ENCODE results near the gene SIRT3.
"Not testable (repeated sequence)": the region's sequence is repeated elsewhere in the genome, so short reads cannot be mapped to it uniquely, and the experiment has no call there.

The SIRT3 gene

GRCh38 chr11:240315-240714 is 4.2 kb upstream of the SIRT3 start:
- DNase-seq (ENCODE audit: low read depth), result no peak

- not testable (repeated sequence) for DNase-seq (ENCODE audit: low read depth)
Observed at GRCh38 chr11:238346-238745, 2.2 kb upstream of the SIRT3 start.

GRCh38 chr11:236774-237767 is 929 bp upstream of the SIRT3 start, which contains the start of gene PSMD13:
PSMD13 (plus strand) TSS chr11:236976; CDS start chr11:237050, 74 bp downstream.
- DNase-seq (ENCODE audit: low read depth), result peak; percentile 81

GRCh38 chr11:235609-235996 is 539 bp downstream of the SIRT3 start:
- peak; percentile 71 for DNase-seq (ENCODE audit: low read depth)

DNA sequence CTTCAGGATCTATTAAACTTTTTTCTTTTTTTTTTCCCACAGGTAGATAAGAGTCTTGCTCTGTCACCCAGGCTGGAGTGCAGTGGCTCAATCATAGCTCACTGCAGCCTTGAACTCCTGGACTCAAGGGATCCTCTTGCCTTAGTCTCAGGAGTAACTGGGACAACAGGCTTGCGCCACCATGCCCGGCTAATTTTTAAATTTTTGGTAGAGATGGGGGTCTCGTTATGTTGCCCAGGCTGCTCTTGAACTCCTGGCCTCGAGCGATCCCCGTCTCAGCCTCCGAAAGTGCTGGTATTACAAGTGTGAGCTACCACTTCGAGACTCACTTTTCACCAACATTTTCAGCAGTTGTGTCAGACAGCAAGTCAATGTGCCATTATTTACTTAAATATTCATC is 962 bp downstream of the SIRT3 start:
- no peak for DNase-seq (ENCODE audit: low read depth)

- DNase-seq (ENCODE audit: low read depth), result no peak
Observed at GRCh38 chr11:232783-233565, 3.2 kb downstream of the SIRT3 start.

GRCh38 chr11:230431-230830 is 5.7 kb downstream of the SIRT3 start:
- DNase-seq (ENCODE audit: low read depth), result no peak

DNA sequence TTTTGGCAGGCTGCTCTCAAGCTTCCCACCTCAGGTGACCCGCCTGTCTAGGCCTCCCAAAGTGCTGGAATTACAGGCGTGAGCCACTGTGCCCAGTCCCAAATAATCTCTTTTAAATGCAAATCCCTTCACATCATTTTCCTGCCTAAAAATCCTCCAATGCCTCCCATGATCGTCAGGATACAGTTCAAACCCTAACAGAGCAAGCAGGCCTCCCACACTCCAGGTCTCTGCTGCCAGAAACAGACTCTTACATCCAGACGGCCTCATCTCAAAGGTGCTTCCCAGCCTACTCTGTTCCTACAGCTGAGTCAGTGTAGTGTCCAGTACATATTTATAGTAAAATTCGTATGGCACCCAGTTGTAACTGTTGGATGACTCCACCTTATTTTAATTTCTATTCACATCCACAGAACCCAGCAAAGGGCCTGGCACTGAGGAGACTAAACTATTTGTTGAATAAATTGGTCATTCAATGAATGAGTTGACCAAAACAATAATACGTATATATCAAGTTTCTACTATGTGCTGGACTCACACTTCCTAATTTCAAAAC is 8.2 kb downstream of the SIRT3 start:
- no peak for DNase-seq (ENCODE audit: low read depth)

GRCh38 chr11:225734-226453 is 10.2 kb downstream of the SIRT3 start:
- DNase-seq (ENCODE audit: low read depth), result no peak

- no peak for DNase-seq (ENCODE audit: low read depth)
Observed at GRCh38 chr11:224424-224823, 11.7 kb downstream of the SIRT3 start.

- DNase-seq (ENCODE audit: low read depth), result no peak
Observed at GRCh38 chr11:223884-224283, 12.3 kb downstream of the SIRT3 start.

- DNase-seq (ENCODE audit: low read depth), result no peak
Observed at GRCh38 chr11:223026-223789, 12.9 kb downstream of the SIRT3 start.

DNA sequence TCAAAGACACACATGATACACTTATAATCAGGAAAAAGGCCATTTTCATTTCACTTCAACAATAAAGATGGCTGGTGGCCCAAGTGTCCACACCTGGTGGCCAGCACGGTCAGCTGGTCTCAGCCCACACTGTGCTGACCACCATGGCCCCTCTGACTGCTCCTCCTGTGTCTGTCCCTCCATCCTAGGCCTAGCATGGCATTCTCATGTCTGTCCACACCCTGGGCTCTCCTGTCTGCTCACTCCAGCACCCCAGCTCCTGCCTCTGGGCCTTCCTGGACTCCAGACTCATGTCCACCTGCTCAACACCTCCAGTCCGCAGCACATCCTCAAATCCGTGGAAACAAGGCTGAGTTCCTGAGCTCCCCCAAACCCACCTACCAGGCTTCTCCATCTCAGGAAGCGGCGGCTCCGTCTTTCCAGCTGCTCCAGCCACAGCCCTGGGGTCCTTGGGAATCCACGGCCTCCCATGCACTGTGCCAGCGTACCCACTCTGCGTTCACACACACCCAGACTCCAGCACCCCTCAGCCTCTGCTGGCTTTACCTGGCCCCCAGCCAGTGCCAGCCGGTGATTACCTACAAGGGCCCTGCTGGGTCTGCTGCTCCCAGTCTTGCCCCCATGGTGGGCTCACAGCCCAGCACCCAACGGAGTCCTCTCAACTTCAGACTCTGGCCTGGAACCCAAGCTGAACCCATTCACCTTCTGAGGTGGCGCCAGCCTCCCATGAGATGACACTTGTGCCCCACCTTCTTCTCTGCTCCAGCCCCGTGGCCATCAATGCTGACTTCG is 13.9 kb downstream of the SIRT3 start:
- DNase-seq (ENCODE audit: low read depth), result no peak

DNA sequence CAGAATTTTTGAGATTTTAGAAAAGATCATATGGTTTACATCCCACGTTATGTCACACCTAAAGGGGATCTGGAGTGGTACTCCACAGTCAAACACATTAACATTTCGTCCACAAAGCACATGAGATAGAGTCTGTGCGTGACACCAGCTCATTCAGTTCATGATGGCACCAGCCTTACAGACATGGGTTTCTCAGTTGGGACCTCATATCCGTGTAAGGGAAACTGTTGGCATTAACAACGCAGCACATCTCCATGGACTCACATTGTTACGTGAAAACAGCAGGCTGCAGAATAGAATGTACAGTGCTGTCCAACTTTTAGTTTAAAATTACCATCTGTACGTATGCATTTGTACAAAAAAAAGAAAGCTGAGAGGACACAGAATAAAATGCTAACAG is 14.6 kb downstream of the SIRT3 start:
- DNase-seq (ENCODE audit: low read depth), result no peak

- not testable (repeated sequence) for DNase-seq (ENCODE audit: low read depth)
Observed at GRCh38 chr11:220641-221215, 15.4 kb downstream of the SIRT3 start.

DNA sequence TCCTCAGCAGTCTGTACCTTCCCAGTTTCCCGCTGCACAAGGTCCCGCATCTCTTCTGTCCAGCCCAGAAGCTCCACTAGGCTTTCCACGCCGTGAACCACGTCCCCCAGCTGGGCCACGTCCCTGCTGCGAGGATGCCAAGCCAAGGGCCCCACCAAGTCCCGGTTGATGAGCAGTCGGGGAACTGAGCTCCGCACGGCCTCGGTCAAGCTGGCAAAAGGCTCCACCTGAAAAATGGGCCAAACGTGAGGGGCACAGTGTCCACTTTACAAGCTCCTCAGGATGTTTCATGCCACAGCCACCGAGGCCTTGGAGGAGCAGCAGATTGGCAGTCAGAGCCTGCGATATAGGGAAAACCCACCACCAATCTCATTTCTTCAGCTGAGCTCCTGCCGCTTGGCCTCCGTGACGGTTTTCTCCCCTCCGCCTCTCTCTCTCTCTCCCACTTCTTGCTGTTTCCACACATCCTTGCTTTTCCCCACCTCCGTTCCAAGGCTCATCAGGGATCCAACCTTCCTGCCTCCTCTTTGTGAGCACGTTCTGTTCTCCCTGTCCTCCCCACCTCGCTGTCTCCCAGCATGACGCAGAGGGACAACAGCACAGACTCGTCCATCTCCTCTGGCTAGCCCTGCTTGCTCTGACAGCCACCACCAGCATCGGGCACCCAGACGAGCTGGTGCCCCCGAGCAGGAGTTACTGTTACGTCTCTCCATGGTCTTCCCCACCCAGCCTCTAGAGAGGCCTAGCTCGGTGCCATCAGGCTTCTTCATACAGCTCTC is 17.1 kb downstream of the SIRT3 start:
- no peak for DNase-seq (ENCODE audit: low read depth)

DNA sequence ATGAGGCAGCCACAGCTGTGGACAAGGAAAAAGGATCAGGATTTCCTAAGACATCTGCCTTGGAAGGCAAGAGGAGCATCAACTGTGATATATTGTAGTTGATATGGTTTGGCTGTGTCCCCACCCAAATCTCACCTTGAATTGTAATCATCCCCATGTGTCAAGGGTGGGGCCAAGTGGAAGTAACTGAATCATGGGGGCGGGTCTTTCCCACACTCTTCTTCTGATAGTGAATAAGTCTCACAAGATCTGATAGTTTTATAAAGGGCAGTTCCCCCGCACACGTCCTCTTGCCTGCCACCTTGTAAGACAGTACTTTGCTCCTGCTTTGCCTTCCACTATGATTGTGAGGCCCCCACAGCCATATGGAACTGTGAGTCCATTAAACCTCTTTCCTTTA is 18.4 kb downstream of the SIRT3 start:
- DNase-seq (ENCODE audit: low read depth), result peak; percentile 14

DNA sequence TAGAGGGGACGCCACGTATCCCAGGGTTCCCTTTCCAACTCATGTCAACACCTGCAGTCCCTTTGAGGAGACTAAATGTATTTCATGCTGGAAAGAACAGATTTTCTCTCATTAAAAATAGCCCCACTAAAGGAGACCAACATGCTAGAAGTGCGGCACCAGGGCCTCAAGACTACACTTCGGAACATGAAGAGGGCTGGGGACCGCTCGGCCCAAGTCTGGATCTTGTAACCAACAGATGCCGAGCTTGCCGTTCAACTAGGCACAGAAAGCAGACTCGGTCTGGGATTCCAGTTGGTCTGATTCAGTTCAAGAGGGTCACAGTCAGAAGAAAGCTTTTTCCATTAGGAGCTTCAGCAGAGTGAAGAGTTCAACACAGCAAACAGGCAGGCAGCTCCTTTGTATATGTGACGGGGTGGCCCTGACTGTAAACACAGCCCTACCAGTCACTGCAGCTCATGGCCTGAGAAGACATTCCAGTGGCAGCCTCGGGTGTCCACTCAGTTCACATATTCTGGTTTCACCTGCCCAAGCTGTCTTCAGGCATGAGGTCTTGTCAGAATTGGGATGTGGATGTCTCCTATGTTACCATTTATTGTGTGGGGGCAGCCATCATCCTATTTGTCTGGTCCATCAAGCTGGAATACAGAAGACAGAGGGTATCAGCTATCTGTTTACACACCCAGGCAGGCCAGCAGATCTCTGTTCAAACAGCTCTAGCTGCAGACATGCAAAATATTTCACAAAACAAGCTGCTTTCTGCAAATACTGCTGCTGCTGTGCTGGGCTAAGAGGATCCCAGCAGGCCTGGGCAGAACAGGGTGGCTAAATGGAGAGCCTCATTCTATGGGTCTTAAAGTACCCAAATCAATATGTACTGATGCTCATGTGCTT is 19.8 kb downstream of the SIRT3 start:
- no peak for DNase-seq (ENCODE audit: low read depth)

All from stimulated activated CD4-positive, alpha-beta T cell treated with anti-CD3 and anti-CD28 coated beads, Interleukin-2, amount 100 ng/mL, for 4 hours (primary cell).